Measurements from ENCODE around the gene RAPGEF4. TPM values are rescaled to one million over a fixed set of nuclear protein-coding genes. Genes with fewer than 3 reads are reported as not detected.
"Not testable (repeated sequence)": the region's sequence is repeated elsewhere in the genome, so short reads cannot be mapped to it uniquely, and the experiment has no call there.

The RAPGEF4 gene
- total RNA-seq, 1 experiment from 2014 or later: not detected

- no peak for DNase-seq (ENCODE audit: low spot score)
These were observed 9.9 kb upstream of the RAPGEF4 start for GRCh38 chr2:172725746-172726145.

DNA sequence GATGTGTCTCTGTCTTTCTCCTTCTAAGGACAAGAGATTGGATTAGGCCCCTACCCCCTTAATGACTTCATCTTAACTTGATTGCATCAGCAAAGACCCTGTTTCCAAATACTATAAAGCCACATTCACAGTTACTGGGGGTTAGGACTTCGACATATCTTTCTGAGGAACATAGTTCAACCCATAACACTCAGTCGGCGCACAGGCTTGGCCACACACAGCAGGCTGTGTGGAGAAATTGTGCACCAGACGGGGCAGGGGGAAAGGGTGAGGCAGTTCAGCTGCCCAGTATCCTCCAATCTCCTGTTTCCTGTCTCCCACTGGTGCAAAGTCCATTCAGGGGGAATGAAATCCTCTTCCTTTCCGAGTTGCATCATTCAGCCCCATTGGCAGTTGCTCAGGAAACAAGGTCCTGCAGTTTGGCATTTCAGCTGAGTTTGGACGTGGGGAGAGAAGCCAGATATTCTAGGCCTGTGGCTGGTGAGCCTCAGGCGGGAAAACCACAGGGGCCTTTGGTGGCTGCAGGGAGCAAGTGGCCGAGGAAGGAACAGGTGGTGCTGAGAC is 9.4 kb upstream of the RAPGEF4 start:
- DNase-seq (ENCODE audit: low spot score): no peak

- DNase-seq (ENCODE audit: low spot score): no peak
These were observed 5.2 kb upstream of the RAPGEF4 start for GRCh38 chr2:172730411-172730810.

GRCh38 chr2:172734711-172735581 is 699 bp upstream of the RAPGEF4 start:
- DNase-seq (ENCODE audit: low spot score): no peak

- DNase-seq (ENCODE audit: low spot score): no peak
These were observed 954 bp downstream of the RAPGEF4 start for GRCh38 chr2:172736424-172737174.

DNA sequence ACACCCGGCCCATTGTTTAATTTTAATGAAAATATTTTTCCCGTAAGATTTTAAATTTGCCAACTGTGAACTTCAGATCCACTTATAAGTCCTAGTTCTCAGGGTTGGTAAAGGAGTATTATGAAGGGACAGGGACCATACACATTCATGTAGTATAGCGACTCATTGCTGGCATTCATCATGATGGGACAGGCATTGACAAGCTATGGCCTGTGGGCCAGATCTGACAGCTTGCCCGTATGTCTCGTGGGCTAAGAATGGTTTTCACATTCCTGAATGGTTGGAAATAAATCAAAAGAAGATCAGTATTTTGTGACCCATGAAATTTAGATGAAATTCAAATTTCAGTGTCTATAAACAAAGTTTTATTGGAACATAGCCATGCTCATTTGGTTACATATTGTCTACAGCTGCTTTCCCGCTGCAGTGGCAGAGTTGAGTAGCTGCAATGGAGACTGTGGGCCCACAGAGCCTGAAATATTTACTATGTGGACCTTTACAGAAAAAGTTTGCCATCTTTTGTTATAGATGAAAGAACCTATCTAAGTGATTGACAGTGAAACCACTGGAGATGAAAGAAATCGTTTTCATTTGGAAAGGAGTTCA is 4.1 kb downstream of the RAPGEF4 start:
- DNase-seq (ENCODE audit: low spot score): no peak

GRCh38 chr2:172740856-172741255 is 5.2 kb downstream of the RAPGEF4 start:
- DNase-seq (ENCODE audit: low spot score): no peak

GRCh38 chr2:172742931-172743540 is 7.4 kb downstream of the RAPGEF4 start:
- DNase-seq (ENCODE audit: low spot score): no peak

GRCh38 chr2:172743898-172744297 is 8.3 kb downstream of the RAPGEF4 start:
- DNase-seq (ENCODE audit: low spot score): no peak

GRCh38 chr2:172745636-172746035 is 10.0 kb downstream of the RAPGEF4 start:
- DNase-seq (ENCODE audit: low spot score): no peak

DNA sequence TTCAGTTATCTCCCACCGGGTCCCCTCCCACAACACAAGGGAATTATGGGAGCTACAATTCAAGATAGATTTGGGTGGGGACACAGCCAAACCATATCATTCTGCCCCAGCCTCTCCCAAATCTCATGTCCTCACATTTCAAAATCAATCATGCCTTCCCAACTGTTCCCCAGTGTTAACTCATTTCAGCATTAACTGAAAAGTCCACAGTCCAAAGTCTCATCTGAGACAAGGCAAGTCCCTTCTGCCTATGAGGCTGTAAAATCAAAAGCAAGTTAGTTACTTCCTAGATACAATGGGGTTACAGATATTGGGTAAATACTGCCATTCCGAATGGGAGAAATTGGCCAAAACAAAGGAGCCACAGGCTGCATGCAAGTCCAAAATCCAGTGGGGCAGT is 12.9 kb downstream of the RAPGEF4 start:
- not testable (repeated sequence) for DNase-seq (ENCODE audit: low spot score)

- no peak for DNase-seq (ENCODE audit: low spot score)
These were observed 13.7 kb downstream of the RAPGEF4 start for GRCh38 chr2:172749388-172749787.

- DNase-seq (ENCODE audit: low spot score): no peak
These were observed 15.9 kb downstream of the RAPGEF4 start for GRCh38 chr2:172751564-172751963.

GRCh38 chr2:172753610-172754009 is 18.0 kb downstream of the RAPGEF4 start:
- DNase-seq (ENCODE audit: low spot score): no peak

GRCh38 chr2:172759441-172759840 is 23.8 kb downstream of the RAPGEF4 start:
- DNase-seq (ENCODE audit: low spot score): no peak

DNA sequence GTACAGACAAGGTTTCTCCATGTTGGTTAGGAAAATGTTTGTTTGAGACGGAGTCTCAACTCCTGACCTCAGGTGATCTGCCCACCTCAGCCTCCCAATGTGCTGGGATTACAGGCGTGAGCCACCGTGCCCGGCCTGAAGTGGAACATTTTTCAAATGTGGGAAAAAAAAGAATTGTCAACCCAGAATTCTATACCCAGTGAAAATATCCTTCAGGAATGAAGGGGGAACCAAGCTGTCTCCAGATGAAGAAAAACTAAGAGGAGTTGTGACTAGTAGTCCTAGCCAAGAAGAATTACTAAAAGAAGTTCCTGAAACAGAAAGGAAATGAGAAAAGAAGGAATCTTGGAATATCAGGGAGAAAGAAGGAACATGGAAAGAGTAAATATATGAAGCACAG is 25.7 kb downstream of the RAPGEF4 start:
- DNase-seq (ENCODE audit: low spot score): no peak

GRCh38 chr2:172762574-172762973 is 26.9 kb downstream of the RAPGEF4 start:
- DNase-seq (ENCODE audit: low spot score): no peak

DNA sequence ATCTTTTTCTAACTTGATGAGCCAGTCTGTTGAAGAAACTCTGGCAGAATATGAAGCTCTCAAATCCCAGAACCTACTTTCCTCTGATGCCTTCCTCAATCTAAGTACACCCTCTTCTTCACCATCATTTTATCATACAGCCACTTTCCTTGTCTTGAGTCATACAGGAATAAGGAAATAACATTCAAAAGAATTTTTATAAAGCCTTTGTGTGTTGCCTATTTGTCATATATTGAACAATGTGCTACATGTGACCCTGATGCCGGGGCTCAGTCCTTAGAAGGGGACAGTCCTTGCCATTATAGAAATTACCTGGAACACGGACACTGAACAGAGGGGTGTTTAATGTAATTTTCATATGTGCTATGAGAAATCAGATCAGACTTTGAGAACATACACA is 27.4 kb downstream of the RAPGEF4 start:
- DNase-seq (ENCODE audit: low spot score): no peak

DNA sequence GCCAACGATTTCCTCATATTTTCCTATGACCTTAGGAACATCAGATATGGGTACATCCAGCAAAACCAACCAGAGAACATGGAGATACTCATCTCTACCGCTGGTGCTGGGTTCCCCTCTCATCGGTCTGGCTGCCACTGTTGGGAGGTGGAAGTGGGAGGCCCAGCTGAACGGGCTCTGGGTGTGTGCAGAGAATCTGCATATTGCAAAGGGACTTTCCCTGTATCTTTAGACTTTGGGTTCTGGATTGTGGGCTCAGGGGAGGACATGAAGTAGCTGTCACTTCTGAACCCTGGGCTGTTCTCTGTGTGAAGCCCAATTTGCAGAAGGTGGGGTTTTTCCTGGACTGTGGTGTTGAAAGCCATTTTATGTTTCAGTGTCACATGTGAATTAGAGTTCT is 30.0 kb downstream of the RAPGEF4 start:
- no peak for DNase-seq (ENCODE audit: low spot score)

- DNase-seq (ENCODE audit: low spot score): no peak
These were observed 32.8 kb downstream of the RAPGEF4 start for GRCh38 chr2:172768401-172768800.

GRCh38 chr2:172769879-172770278 is 34.2 kb downstream of the RAPGEF4 start:
- no peak for DNase-seq (ENCODE audit: low spot score)

- no peak for DNase-seq (ENCODE audit: low spot score)
These were observed 35.2 kb downstream of the RAPGEF4 start for GRCh38 chr2:172770887-172771286.
